Frontal cortex (tissue), 4 donors: ENCODE measurements around the gene KRTAP5-4. TPM values are rescaled to one million over a fixed set of nuclear protein-coding genes. Genes with fewer than 3 reads are reported as not detected.
A peak's percentile ranks its signal among the peaks of the same experiment; 100 is the strongest.

Experiments used
- DNase-seq, 2 donors: peaks; one replicate each; pipeline ENCODE4 v3.0.0; 2012; ENCODE audit warnings: low spot score in 2 of 2
- FAIRE-seq: peaks from 2 replicates; lab custom pipeline; 2012; peaks lifted over from hg19 to GRCh38; lab: Jason Lieb, UNC
- total RNA-seq: library from RNA; depleted of rRNA; stranded (reverse); fragments of >200 nt; gene quantifications from one replicate; pipeline ENCODE4 v1.2.3, GENCODE V29; 2014
- donor health status: control.
- donor health status: control.
- donor health status: control.

Gene KRTAP5-4
- total RNA-seq, 1 donor from 2014 or later: not detected

DNA sequence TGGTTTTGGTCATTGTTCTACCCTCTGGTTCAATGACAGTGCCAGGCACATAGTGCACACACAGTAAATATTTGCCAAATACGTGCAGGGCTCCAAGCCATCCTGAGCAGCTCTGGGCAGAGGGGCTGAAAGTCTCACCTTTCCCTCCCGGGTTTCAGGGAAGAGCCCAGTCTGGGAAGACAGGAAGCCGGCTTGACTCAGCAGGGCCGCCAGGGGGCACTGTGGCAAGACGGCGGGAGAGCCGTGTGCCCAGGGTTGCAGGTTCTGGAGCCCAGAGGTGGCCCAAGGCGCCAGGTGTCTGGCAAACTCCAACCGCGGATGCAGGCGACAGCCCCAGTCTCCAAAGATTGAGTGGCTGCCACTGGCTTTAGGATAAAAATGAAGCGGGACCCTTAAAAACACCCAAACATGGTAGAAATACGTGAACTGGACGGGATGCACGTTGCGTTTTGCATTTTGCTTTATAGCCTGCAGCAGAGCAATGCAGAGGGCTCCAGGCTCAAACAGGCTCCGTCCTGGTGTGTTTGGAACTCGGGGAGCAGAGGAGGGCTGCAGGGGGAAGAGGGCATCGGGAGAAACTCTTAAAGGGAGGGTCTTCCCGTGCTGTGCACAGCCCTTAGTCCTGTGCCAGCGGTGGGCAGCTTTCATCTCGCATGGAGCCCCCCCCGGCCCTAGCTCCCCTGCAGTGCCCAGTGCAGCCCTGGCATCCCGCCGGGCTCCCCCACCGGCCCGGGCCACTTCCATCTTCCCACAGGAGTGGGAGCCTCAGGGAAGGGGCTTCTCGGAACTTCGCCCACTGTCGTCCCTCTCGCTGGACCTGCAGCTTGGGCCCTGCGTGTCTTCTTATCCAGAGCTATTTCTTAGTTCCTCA lies 18.4 kb upstream of the KRTAP5-4 start:
- no peak for FAIRE-seq

DNA sequence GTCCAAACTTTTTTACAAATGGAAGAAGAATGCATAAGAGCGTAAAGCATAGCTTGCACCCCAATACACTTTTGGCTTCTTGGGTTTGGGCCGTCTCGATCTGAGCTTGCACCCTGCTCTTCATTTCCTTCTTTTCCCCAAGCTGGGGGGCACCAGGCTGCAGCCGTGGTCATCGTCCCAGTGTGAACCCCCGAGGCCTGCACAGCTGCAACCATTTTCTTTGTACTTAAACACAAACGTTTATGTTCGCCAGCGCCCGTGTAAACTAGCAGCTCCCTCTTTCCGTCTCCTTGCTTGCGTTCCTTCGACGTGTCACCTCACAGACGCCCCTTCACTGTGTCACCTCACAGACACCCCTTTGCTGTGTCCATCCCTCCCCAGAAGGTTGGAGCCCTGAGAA lies 17.7 kb upstream of the KRTAP5-4 start:
- DNase-seq: no peak
- no peak for FAIRE-seq

More for the DNA sequence above, 18.4 kb upstream of the KRTAP5-4 start:
- peak in 1 of 2 donors; percentile 75 for DNase-seq

DNA sequence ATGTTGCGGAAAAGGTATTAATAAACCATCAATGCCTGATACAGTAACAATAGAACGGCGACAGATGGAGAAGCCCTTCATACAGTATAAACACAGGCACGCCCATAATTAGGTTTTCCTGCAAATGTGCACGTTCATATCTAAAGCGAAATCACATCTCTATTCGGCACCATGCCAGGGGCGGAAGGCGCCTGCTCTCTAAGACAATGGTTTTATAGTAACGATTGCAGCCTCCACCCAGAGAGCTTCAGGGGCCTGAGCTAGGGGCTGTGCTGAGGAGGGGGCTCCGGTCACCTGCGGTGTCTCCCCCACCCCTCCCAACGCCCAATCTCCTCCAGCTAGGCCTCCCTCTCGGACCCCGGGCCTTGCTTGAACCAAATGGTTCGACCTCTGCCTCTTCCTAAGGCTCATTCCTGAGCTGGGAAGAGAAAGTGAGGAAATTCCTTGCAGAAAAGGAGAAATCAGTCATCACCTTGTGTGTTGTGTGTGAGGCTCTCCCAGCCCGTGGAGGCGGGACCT lies 17.2 kb upstream of the KRTAP5-4 start:
- DNase-seq: no peak
- FAIRE-seq: no peak

GRCh38 chr11:1638344-1638743 lies 16.4 kb upstream of the KRTAP5-4 start:
- FAIRE-seq (no peak), DNase-seq (no peak)

DNA sequence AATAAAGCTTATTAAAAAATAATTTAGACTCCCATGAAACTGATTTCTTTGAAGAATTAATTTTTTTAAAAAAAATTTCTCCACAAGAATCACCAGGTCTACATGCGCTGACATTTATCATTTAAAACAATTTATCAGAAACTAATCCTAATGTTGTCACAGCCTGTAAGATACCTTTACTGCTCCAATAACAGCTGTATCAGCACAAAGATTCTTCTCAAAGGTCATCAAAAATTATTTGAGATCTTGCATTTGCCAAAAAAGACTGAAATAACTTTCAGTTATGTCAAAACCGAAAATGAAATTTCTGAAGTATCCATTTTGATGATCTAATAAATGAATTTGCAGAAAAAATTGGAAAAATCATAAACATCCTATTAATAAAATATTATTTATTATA lies 15.7 kb upstream of the KRTAP5-4 start:
- no peak for DNase-seq
- FAIRE-seq: peak; percentile 33

DNA sequence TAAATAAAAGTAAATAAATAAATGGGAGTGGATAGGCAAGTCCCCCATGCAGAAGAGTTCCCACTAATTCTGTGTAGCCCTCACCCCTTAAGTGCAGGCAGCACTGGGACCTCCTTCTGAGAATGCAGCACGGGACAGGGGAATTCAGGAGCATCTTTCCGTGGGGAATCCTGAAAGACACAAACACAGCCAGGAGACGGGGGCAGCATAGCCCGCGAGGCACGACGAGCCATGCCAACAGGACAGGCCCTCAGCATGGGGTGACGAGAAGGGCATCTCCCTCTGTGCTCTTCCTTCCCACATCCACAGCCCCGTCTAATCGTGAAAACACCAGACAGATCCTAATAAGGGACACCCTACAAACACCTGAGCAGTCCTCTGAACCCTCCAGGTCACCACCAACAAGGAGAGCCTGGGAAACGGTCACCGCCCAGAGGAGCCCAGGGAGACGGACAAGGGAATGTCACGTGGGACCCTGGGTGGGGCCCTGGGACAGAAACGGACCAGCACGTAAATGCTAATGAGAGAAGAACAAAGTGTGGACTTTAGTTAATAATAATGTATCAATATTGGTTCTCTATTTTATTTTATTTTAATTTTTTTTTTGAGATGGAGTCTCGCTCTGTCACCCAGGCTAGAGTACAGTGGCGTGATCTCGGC lies 14.5 kb upstream of the KRTAP5-4 start:
- DNase-seq (no peak), FAIRE-seq (no peak)

DNA sequence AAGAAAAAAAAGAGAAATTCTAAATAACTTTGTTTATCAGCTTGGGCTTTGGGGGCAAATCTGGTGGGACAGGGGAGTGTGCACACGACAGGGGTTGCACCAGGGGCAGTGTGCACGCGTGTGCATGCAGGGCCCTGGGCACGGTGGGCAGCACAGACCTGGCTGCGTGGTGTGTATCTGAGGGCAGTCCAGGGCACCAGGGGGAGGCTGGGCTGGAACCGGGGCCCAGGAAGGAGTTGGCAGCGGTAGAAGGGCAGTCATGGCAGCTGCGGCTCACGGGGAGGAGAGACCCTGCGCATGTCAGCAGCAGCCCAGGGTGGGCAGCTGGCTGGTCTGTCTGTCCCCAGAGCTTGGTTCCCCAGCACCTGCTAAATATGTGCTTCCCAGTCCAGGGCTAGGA lies 11.9 kb upstream of the KRTAP5-4 start:
- FAIRE-seq (no peak), DNase-seq (no peak)

DNA sequence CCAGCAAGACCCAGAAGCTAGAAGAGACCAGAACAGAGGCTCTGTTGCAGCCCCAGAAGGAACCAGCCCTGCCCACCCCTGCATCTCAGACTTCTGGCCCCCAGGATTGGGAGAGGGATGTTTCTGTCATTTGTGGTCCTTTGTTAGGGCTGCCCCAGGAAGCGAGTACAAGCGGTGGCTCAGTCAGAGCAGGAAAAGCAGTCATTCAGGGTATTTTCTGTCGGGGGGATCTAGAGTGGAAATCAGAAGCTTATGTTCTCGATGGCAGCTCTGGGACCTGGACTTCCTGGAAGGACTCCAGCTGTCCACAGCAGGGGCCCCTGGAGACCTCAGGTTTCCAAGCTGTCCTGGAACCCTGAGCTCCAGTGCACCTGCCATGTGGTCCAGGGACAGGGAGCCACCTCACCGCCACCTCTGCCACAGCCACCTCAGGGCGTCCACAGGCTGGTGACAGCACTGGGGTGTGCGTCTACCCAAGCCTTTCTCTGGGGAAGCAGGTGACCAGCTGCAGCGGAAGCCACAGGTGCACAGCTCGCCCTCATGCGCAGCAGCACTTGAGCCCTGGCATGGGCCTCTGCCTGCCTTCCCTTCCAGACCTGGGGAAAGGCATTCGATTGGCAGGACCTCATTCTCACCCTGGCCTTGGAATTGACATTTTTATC lies 10.2 kb upstream of the KRTAP5-4 start:
- FAIRE-seq (no peak), DNase-seq (no peak)

DNA sequence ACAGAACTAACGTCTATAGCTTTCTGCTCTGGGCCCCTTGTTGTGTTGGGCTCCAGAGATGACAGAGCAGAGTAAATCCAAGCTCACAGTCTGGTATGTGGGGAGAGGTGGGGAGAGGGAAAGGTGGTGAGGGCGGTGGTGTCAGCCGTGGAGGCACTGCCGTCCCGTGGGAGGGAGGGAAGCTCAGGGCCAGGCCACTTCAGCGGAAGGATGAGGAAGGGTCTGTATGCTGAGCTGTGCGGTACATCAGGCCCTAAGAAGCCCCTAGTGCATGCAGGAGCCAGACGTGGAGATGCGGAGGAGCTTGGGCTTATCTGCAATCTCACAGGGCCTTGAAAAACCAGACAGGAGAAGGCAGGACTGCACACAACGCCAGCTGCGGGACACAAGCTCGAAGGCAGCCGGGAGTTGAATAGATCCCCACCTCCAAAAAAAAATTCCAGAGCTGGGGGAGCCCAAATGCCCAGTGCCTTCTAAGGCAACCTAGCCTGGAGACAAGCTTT lies 9.2 kb upstream of the KRTAP5-4 start:
- FAIRE-seq (no peak), DNase-seq (no peak)

GRCh38 chr11:1630271-1630670 lies 8.3 kb upstream of the KRTAP5-4 start:
- no peak for FAIRE-seq

GRCh38 chr11:1629326-1630185 lies 7.6 kb upstream of the KRTAP5-4 start, which contains the start of gene KRTAP5-5:
Gene KRTAP5-5, plus strand, starts transcription at chr11:1629775. Its CDS starts 66 bp downstream, at chr11:1629841.
- FAIRE-seq: no peak
- no peak for DNase-seq

More at GRCh38 chr11:1630271-1630670, 8.3 kb upstream of the KRTAP5-4 start:
- DNase-seq: no peak

DNA sequence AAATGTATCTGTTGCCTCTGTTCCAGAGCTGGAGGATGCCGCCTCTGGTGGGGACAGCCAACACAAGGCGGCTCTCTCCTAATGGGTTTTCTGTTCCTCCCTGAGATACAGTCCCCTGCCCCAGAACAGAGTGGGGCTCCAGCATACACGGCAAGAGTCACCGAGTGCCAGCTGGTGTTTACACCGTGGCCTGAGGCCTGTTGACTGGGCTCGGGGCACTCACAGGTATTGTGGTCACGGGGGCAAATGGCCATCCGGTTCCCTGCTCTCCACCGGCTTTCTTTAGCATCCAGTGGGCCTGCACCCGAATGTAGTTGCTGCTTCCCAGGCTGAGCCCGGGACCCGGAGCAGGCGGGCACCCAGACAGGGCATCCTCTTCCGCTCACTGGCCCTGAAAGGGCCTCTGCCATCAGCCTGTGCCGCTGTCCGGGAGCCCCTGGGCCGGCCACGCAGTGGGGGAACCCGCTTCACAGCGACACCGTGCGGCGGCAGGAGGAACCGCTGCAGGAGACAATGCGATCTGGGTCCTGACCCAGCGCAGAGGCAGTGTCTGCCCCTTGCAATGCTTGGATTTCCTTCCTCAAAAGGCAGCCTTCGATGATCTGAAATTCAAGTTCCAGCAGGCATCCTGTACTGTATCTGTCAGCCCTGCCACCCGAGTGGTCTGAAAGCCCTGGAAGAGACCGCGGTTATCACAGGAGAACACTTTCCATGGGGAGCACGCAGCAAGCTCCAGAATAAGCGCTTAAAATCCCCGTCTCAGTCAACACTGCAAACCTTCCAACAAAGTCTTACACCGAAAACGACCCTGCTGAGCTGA lies 6.8 kb upstream of the KRTAP5-4 start:
- FAIRE-seq (no peak), DNase-seq (peak; percentile 71 to 82)

GRCh38 chr11:1625541-1625940 lies 3.6 kb upstream of the KRTAP5-4 start:
- no peak for DNase-seq

DNA sequence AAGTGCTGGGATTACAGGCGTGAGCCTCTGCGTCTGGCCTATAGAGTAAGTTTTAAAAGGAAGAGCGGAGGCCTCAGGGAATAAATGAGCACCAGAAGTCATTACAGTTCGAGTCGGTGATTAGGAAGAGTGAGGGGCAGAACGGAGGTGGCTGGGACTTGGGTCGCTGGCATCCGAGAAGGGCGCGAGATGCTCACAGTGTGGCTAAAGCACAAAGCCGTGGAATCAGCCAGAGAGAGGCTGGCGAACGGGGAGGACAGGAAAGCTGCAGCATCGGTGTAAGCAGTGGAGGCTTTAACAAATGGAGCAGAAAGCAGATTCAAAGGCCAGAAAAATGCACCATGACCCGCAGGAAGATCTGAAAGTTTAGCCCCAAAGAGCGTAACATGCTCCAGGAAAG lies 2.7 kb upstream of the KRTAP5-4 start:
- FAIRE-seq (no peak), DNase-seq (no peak)

More at GRCh38 chr11:1625541-1625940, 3.6 kb upstream of the KRTAP5-4 start:
- no peak for FAIRE-seq

DNA sequence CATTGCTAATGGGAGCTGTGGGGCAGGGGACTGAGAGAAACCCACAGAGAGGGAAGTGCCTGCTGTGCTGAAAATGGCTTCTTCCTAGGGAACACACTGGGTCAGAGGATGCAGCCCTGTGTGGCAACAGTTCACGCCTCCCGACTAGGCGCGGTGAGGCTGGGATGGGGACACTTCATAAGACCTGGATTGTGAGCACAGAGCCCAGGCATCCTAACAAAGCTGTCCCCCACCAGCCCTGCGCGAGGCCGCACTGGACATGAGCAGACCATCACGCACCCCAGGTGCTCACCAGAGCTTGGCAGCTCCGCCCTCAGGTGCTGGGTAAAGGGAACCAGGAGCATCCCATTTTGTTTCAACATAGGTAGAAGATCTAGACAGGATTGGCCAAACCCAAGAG lies 1.8 kb upstream of the KRTAP5-4 start:
- DNase-seq (no peak), FAIRE-seq (no peak)

- no peak for FAIRE-seq
- no peak for DNase-seq
Measured at GRCh38 chr11:1619449-1619848, 2.5 kb downstream of the KRTAP5-4 start.

DNA sequence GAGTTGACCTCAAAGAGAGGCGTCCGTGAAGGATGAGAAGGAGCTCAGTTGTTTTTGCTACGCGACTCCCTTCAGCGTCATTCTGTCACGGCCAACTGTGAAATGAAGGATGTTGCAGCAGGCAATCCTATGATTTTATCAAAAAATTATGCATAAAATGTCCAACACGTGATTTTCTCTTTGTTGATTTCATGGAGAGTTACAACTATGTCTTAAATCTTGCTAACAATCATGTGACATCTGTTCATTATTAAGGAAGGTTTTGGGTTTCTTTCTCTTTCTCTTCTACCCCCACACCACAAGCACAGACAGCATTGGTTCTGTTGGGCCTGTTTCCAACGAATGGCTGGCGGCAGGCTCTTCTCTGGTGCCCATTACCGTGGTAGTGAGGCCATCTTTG lies 3.7 kb downstream of the KRTAP5-4 start:
- no peak for FAIRE-seq

DNA sequence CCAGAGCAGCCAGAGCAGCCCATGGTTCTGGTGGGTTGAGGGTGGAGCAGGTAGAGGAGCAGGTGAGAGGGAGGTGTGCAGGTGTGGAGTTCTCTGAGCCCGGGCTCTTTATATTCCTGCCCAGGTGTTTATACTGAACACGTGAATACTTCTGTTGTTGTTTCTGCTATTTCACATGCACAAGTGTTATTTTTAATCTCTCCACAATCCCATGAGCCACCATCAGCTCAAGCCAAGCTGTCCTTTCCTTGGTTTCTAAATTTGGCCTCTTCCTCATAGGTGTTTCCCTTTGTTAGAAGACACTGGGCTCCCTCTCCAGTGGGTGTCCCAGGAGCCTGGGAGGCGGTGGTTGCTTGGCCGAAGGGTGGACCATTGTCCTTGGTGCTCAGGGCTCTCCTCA lies 13.6 kb downstream of the KRTAP5-4 start, which contains the start of gene KRTAP5-3:
TSS of gene KRTAP5-3 (minus strand) at position 101 of the 400 bp plus-strand sequence. CDS start at position 23, 78 bp downstream.
- FAIRE-seq: no peak

More for the DNA sequence above, 3.7 kb downstream of the KRTAP5-4 start:
- no peak for DNase-seq

More for the DNA sequence above, 13.6 kb downstream of the KRTAP5-4 start, which contains the start of gene KRTAP5-3:
- DNase-seq: no peak
